Activated CD4-positive, alpha-beta T cell treated with anti-CD3 and anti-CD28 coated beads, Interleukin-2, amount 10 ng/mL, durations not matched to agents 24 days and 14 days (primary cell): ENCODE results near the gene UBE2G2. TPM values are rescaled to one million over a fixed set of nuclear protein-coding genes. Genes with fewer than 3 reads are reported as not detected.

Experiments used
- DNase-seq: peaks from one replicate; pipeline ENCODE4 v3.0.0; 2022
- H3K27ac Mint-ChIP-seq: one replicate; pipeline ENCODE4 v1.8.0; 2022; ENCODE audit warnings: mild to moderate bottlenecking, mixed read lengths
- H3K27me3 Mint-ChIP-seq: one replicate; pipeline ENCODE4 v1.8.0; 2022; ENCODE audit warnings: mixed read lengths
- H3K36me3 Mint-ChIP-seq: one replicate; pipeline ENCODE4 v1.8.0; 2022; ENCODE audit warnings: low read depth, mild to moderate bottlenecking, mixed read lengths
- H3K4me1 Mint-ChIP-seq: one replicate; pipeline ENCODE4 v1.8.0; 2021; ENCODE audit warnings: mixed read lengths
- H3K4me3 Mint-ChIP-seq: one replicate; pipeline ENCODE4 v1.8.0; 2022; ENCODE audit warnings: mild to moderate bottlenecking, moderate library complexity, mixed read lengths
- H3K9me3 Mint-ChIP-seq: one replicate; pipeline ENCODE4 v1.8.0; 2021; ENCODE audit warnings: mixed read lengths
- intact Hi-C: fragments of 100-400 bp; cut with micrococcal nuclease; formaldehyde crosslinking; loops from one replicate; pipeline ENCODE4 v1.15.1; 2023
- total RNA-seq: library from RNA; stranded (reverse); gene quantifications from 2 replicates; pipeline ENCODE4 v1.2.3, GENCODE V29; 2022

UBE2G2 gene
- total RNA-seq, 1 donor from 2014 or later: 148 TPM

DNA sequence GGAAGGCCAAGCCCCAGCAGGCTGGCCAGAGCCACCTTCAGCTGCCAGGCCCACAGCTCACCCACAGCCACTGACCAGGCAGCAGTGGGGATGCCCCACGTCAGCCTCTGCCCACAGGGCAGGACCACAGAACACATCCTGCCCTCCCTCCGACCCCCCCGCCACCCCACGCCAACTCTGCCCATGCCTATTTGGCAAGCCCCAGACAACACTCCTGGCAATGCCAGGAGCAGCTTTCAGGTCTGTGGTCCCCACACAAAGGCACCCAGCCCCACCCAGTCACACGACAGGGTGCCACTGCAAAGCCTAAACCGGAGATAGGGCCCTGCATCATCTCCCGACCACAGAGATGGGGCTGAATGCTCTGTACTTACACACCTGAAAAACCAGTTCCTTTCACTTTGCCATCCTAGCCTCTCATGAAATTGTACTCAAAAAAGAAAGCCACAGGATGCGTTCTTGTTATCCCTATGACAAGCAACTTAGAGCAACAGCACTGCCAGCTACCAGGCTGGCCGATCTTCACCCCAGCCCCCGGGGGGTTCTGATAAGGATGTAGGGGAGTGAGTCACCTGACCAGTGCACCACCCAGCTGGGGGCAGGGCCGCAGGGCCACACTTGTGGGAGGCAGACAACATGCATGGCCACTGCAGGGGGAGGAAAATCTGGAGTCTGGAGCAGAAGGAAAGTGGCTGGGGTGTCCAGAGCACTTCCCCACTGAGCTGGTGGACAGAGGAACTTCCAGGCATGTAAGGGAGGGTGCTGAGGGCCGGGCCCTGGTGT, 36.2 kb downstream of the UBE2G2 start:
- Mint-ChIP-seq H3K9me3 (no peaks in the 10 kb centered on the region), H3K27me3 (no peaks in the 10 kb centered on the region), H3K4me1 (peaks cover 12% of the 10 kb centered on the region), H3K27ac (peak overlapping the region; percentile 74), H3K36me3 (peaks cover 15% of the 10 kb centered on the region), H3K4me3 (peak overlapping the region; percentile 61)
- intact Hi-C loops: no loop called here
- DNase-seq: peak; percentile 83

DNA sequence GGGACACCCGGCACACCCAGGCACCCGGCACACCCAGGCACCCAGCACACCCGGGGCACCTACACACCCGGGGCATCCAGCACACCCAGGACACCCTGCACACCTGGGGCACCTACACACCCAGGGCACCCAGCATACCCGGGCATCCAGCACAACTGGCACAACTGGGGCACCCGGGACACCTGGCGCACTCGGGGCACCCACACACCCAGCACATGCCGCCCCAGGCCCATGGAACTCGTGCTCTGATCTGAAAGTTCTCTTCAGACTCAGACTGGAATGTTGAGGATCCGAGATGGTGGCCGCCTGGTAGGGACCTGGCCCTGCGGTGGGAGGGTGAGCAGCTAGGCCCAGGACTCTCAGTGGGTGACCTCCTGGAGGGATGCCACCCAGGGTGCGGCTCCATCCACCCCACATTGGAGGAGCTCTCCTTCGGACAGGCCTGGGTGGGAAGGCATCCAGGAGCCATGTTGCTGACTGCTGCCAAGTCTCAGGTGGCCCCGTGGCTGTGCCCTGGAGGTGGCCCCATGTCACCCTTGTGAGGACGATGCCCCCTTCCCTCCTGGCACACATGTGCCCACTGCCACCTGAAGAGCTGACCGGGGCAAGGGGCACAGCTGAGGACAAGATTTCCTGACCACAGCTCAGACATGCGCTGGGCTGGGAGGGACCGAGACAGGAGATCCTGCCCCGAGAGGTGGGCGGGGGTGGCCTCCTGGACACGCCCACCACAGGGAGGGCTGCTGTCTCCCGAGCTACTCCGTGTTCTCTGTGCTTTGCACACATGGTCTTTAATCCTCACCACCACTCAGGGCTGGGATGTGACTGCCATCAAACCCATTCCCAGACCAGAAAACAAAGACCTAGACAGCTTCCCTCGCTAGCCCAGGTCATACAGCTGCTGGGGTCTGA, 37.0 kb downstream of the UBE2G2 start:
- Mint-ChIP-seq H3K4me3 (no peak overlapping the region), H3K27ac (no peak overlapping the region)

DNA sequence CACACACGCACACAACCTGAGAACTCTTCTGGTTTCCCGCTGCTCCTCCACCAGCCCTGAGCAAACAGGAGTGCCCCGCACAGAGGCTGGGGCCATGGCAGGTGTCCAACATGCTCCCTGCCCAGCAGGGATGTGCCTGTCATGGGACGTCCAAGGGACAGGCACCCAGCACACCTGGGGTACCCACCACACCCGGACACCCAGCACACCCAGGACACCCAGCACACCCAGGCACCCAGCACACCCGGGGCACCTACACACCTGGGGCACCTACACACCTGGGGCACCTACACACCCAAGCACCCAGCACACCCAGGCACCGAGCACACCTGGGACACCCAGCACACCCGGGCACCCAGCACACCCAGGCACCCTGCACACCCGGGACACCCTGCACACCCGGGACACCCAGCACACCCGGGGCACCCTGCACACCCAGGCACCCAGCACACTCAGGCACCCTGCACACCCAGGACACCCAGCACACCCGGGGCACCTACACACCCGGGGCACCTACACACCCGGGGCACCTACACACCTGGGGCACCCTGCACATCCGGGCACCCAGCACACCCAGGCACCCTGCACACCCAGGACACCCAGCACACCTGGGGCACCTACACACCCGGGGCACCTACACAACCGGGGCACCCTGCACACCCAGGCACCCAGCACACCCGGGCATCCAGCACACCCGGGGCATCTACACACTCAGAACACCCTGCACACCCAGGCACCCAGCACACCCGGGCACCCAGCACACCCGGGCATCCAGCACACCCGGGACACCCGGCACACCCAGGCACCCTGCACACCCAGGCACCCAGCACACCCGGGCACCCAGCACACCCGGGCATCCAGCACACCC, 37.9 kb downstream of the UBE2G2 start:
- H3K36me3 Mint-ChIP-seq: peaks cover 4% of the 10 kb centered on the region
- no peaks in the 10 kb centered on the region for H3K27me3 Mint-ChIP-seq
- no peaks in the 10 kb centered on the region for H3K9me3 Mint-ChIP-seq
- intact Hi-C loops: no loop called here
- H3K27ac Mint-ChIP-seq: no peak overlapping the region
- no peak for DNase-seq
- peaks cover 12% of the 10 kb centered on the region for H3K4me1 Mint-ChIP-seq
- no peak overlapping the region for H3K4me3 Mint-ChIP-seq

More for the DNA sequence above, 37.0 kb downstream of the UBE2G2 start:
- no peak for DNase-seq
- H3K9me3 Mint-ChIP-seq: no peaks in the 10 kb centered on the region
- peaks cover 12% of the 10 kb centered on the region for H3K4me1 Mint-ChIP-seq
- no peaks in the 10 kb centered on the region for H3K27me3 Mint-ChIP-seq
- intact Hi-C loops: no loop called here
- peaks cover 9% of the 10 kb centered on the region for H3K36me3 Mint-ChIP-seq

DNA sequence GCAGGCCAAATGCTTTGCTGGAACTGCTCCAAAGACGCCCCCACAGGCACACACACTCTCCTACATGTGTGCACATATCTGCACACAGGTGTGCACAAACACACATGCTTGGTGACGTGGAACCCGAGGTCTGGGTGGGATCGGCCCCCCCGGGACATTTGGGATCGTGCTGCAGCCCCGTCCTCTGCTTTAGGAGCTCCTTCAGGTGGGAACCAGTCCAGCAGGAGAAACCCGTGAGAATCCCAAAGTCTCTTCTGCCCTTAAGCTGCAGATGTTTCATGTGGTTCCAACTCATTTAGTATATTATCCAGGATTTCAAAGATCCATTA, 38.6 kb downstream of the UBE2G2 start:
- no peak overlapping the region for H3K27ac Mint-ChIP-seq
- no peak for DNase-seq
- intact Hi-C loops: no loop called here
- H3K36me3 Mint-ChIP-seq: no peaks in the 10 kb centered on the region
- H3K9me3 Mint-ChIP-seq: no peaks in the 10 kb centered on the region
- H3K4me3 Mint-ChIP-seq: no peak overlapping the region
- H3K4me1 Mint-ChIP-seq: peaks cover 12% of the 10 kb centered on the region
- H3K27me3 Mint-ChIP-seq: no peaks in the 10 kb centered on the region

DNA sequence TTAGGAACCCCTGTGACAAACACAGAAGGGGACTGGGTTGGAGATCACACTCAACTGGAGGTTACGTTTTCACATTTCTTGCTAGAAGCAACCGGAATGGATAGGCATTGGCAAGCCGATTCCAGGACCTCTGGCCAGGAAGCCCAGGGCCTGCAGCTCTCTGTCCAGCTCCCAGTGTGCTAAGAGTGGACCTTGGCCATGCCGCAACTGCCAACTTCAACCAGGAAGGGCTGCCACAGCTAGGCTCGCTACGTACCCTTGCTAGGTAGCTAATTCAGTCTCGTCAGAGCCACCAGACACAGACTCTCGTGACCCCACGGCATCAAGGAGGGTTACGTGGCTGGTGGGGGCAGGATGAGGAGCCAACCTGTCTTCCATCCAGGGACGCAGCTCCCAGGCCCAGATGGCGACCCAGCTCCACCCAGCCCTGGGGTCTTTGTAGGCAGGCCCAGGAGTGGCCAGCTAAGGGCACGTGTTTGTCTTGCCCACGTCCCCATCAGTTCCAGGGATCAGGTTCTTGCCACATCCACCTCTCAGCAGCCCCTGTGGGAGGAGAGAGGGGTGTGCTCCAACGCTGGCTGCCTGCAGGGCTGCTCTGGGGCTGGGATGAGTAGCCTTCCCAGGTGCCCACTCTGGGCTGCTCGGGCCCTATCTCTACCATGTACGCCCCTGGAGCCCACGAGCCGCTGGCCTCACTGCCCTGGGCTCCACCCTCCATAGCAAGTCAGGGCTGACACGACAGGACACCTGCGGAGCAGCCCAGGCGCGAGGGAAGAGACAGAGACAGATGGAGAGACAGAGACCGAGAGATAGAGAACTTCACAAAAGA, 39.2 kb downstream of the UBE2G2 start:
- intact Hi-C loops: no loop called here
- Mint-ChIP-seq H3K9me3 (no peaks in the 10 kb centered on the region), H3K36me3 (no peaks in the 10 kb centered on the region)

DNA sequence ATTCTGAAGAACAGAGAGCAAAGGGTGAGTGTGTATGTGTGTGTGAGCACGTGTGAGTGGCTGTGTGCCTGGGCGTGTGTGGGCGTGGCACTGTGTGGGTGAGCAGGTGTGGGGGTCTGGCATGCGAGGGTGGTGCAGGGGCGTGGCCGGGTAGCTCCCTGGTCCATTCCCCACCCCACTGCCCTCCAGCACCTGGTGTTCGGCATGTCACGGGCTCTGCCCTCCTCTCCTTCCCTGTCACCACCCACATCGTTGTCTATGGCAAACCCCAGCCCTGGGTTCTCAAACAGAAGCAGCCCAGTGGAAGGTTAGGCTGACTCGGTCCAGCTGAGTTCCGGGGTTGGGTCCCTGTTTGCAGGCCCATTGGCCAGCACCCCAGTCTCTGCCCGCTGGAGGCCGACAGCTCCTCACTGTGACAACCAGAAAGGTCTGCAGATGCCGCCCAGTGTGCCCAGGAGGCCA, 39.8 kb downstream of the UBE2G2 start:
- Mint-ChIP-seq H3K9me3 (no peaks in the 10 kb centered on the region), H3K27ac (no peak overlapping the region), H3K27me3 (no peaks in the 10 kb centered on the region), H3K4me1 (peaks cover 12% of the 10 kb centered on the region), H3K36me3 (no peaks in the 10 kb centered on the region), H3K4me3 (no peak overlapping the region)
- intact Hi-C loops: no loop called here
- no peak for DNase-seq

More for the DNA sequence above, 39.2 kb downstream of the UBE2G2 start:
- no peaks in the 10 kb centered on the region for H3K27me3 Mint-ChIP-seq
- peaks cover 12% of the 10 kb centered on the region for H3K4me1 Mint-ChIP-seq
- no peak overlapping the region for H3K4me3 Mint-ChIP-seq
- DNase-seq: no peak
- H3K27ac Mint-ChIP-seq: no peak overlapping the region

DNA sequence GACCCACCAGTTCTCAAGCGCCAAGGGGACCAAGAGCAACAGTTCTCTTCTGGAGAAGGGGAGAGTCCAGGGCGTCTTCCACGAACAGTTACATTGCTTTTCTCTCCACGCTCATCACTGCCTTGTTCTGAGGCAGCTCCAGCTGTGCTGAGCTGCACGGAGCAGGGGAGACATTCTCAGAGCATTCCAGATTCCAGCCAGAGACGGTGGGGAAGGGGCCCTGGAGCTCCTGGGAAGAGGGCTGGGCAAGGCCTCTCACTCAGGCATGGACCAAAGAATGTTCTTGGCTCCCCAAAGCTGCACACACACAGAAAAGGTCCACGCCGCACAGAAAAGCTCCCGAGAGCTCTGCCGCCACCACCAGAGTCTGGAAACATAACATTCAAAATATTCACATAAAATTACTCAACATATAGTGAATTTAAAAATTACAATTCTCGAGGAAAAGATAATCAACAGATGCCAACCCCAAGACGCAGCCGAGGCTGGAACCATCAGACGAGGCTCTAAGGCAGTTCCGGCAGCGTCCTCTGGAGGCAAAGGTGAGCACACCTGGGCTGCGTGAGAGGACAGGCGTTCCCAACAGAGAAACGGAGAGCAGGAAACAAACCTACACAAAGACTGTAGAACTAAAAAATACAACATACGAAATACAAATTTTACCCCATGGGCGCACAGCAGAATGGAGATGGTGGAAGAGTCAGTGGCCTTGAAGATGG, 40.5 kb downstream of the UBE2G2 start:
- DNase-seq: no peak
- Mint-ChIP-seq H3K36me3 (no peaks in the 10 kb centered on the region), H3K27ac (no peak overlapping the region)

DNA sequence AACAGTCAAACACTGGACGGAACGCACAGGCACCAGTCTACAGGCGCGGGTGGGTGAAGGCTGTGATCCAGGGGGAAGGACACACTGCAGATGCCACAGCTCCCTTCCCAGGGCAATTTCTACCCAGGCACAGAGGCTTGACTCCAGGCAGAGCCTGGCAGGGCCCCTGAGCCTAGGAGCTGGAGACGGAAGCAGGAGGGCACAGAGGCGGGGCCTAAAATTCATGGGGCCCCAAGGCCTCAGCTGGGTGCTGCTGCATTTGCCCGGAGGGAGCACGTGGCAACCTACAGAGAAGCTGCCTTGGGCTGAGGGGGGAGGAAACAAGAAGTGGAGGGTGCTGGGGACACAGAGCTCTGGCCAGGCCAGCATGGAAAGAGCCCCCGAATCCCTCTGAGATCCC, 41.2 kb downstream of the UBE2G2 start:
- H3K4me1 Mint-ChIP-seq: peaks cover 6% of the 10 kb centered on the region
- intact Hi-C loops: no loop called here
- no peak for DNase-seq
- no peaks in the 10 kb centered on the region for H3K9me3 Mint-ChIP-seq
- no peak overlapping the region for H3K4me3 Mint-ChIP-seq
- H3K27ac Mint-ChIP-seq: no peak overlapping the region
- H3K27me3 Mint-ChIP-seq: no peaks in the 10 kb centered on the region
- H3K36me3 Mint-ChIP-seq: no peaks in the 10 kb centered on the region

More for the DNA sequence above, 40.5 kb downstream of the UBE2G2 start:
- Mint-ChIP-seq H3K9me3 (no peaks in the 10 kb centered on the region), H3K4me3 (no peak overlapping the region), H3K27me3 (no peaks in the 10 kb centered on the region), H3K4me1 (peaks cover 12% of the 10 kb centered on the region)
- intact Hi-C loops: no loop called here

DNA sequence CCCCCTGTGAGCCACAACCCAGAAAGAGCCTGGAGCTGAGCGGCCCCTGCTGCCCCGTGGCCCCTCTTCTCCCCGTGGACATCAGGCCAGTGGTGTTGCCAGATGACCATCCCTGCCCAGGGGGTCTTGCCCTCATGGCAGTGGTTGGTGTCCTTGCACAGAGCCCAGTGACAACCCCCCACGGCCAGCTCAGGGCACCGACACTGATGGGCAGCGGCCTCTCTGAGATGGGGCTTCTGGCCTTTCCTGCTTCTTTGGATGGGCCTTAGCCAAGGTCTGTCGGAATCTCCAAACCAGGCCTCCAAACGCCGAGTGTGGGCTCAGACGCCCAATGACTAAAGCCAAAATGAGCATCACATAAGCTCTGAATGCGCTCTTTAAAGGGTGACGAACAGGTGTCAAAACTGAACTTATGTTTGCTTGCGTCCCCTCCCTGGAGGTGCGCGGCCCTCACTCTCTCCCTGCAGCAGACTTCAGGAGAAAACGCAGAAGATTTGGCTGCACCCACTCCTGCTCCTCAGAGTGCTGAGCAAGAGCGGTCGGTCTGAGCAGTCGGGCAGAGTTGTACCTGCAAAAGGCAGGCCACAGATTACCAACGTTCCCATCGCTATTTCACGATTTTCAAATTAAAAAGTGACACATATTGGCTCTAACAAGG, 41.9 kb downstream of the UBE2G2 start:
- Mint-ChIP-seq H3K4me3 (no peak overlapping the region), H3K27ac (no peak overlapping the region), H3K36me3 (no peaks in the 10 kb centered on the region), H3K4me1 (peaks cover 3% of the 10 kb centered on the region), H3K9me3 (no peaks in the 10 kb centered on the region), H3K27me3 (no peaks in the 10 kb centered on the region)
- no peak for DNase-seq
- intact Hi-C loops: no loop called here

DNA sequence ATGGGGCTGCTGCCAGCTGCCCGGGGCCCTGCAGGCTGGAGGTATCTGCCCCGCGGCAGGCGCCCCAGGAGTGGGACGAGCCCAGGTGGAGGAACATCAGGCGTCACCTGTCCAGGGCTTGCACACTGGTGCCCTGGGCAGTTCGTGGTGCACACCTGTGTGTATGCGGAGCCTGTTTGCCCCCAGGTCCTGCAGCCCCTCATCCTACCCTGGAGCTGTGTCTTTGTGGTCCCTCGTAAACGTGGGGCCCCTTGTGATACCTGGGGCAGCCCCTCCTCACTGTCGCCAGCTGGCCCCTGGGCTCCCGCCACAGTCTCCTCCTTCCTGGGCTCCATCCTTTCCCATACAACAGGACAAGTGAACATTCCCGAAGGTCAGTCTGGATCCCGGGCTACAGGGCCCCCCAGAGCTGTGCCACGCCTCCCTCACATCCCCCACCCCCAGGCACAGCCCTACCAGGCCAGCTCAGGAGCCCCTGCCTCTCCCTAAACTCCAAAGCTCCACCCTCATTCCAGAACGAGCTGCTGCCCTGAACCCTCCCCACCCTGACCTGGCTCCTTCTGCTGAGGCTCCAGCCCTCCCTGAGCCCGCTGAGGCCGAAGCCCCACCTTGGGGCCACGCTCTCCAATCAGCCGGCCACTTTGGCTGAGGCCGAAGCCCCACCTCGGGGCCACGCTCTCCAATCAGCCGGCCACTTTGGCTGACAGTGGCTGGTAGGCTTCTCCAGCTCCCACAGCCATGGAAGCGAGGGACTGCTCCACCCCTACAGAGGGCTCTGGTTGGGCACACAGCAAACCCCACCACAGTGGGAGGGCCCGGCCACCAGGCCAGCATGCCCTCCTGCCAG, 42.6 kb downstream of the UBE2G2 start:
- H3K36me3 Mint-ChIP-seq: no peaks in the 10 kb centered on the region
- no peak for DNase-seq
- intact Hi-C loops: no loop called here
- H3K27me3 Mint-ChIP-seq: no peaks in the 10 kb centered on the region
- H3K4me3 Mint-ChIP-seq: no peak overlapping the region
- H3K4me1 Mint-ChIP-seq: peaks cover 3% of the 10 kb centered on the region
- no peaks in the 10 kb centered on the region for H3K9me3 Mint-ChIP-seq
- H3K27ac Mint-ChIP-seq: no peak overlapping the region

DNA sequence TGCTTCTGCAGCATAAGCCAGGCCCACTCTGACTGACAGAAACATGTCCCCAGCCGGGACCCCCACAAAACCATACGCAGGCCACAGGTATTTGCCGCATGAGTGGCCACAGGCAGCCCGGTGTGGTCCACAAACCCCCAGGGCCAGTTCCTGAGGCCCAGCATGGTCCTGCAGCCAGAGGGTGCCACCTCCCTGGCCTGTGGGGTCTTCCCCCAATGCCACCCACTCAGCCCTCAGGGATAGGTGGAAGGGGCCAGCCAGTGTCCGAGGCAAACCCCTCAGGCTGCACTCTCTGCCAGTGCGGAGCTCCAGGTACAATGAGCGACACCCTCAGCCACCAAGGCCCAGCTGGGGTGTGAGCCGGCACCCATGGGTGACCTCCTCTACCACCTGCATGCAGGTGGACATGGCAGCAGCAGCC, 43.5 kb downstream of the UBE2G2 start:
- Mint-ChIP-seq H3K4me3 (no peak overlapping the region), H3K36me3 (no peaks in the 10 kb centered on the region), H3K27ac (no peak overlapping the region), H3K9me3 (no peaks in the 10 kb centered on the region), H3K4me1 (peaks cover 3% of the 10 kb centered on the region), H3K27me3 (no peaks in the 10 kb centered on the region)
- intact Hi-C loops: no loop called here
- no peak for DNase-seq
